Endothelial cell (in vitro differentiated cells): ENCODE data around the gene TMEM132D. TPM values are rescaled to one million over a fixed set of nuclear protein-coding genes. Genes with fewer than 3 reads are reported as not detected.

Source experiments
- DNase-seq: peaks from one replicate; pipeline ENCODE4 v3.0.0; 2021; ENCODE audit warnings: low spot score
- H3K27ac Mint-ChIP-seq: one replicate; pipeline ENCODE4 v1.8.0; 2021; ENCODE audit warnings: mixed read lengths, inconsistent platforms; ENCODE audit not compliant: unreplicated experiment
- H3K27me3 Mint-ChIP-seq: one replicate; pipeline ENCODE4 v1.8.0; 2021; ENCODE audit warnings: mild to moderate bottlenecking, moderate library complexity, mixed read lengths, inconsistent platforms; ENCODE audit not compliant: unreplicated experiment
- H3K36me3 Mint-ChIP-seq: one replicate; pipeline ENCODE4 v1.8.0; 2021; ENCODE audit warnings: mild to moderate bottlenecking, low read depth, mixed read lengths, inconsistent platforms; ENCODE audit not compliant: unreplicated experiment
- H3K4me1 Mint-ChIP-seq: one replicate; pipeline ENCODE4 v1.8.0; 2021; ENCODE audit warnings: mild to moderate bottlenecking, mixed read lengths, inconsistent platforms; ENCODE audit not compliant: unreplicated experiment
- H3K4me3 Mint-ChIP-seq: one replicate; pipeline ENCODE4 v1.8.0; 2021; ENCODE audit warnings: mild to moderate bottlenecking, mixed read lengths, inconsistent platforms; ENCODE audit not compliant: unreplicated experiment
- H3K9me3 Mint-ChIP-seq: one replicate; pipeline ENCODE4 v1.8.0; 2021; ENCODE audit warnings: mixed read lengths, inconsistent platforms; ENCODE audit not compliant: unreplicated experiment
- CTCF ChIP-seq: fragments of 200-600 bp; sonication (generic); IDR thresholded peaks from one replicate; pipeline ENCODE4 v1.5.0; 2021; ENCODE audit warnings: antibody characterized with exemption; ENCODE audit not compliant: unreplicated experiment
- total RNA-seq: library from RNA; stranded (reverse); fragmentation: NEBNext Ultra II Directional; extraction: Animal tissue kit (Norgen Biotek cat#: 25700); gene quantifications from one replicate; pipeline ENCODE4 v1.2.1, GENCODE V29; 2021; ENCODE audit not compliant: unreplicated experiment

The TMEM132D gene
- total RNA-seq, 1 donor from 2014 or later, result not detected

DNA sequence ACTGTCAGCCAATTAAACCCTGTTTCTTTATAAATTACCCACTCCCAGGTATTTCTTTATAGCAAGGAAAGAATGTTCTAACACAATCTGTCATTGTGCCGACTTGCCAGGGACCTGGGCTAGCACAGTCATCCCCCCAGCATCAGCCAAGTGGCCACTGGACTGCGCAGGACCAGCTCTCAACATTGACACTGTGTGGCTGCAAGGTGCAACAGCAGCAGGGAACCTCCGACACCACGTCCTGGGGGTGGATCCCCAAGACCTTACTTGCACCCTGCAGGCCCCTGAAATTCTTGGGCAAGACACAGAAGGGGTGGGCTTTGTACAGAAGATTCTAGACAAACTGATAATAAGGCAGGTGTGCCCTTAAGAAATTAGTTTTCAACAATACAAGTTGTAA, 741.0 kb downstream of the TMEM132D start:
- Mint-ChIP-seq H3K36me3 (peaks cover 8% of the 10 kb centered on the region), H3K4me1 (no peaks in the 10 kb centered on the region), H3K27me3 (peaks cover 3% of the 10 kb centered on the region), H3K4me3 (no peak overlapping the region), H3K9me3 (peaks cover 57% of the 10 kb centered on the region), H3K27ac (no peak overlapping the region)
- no peak for TF ChIP-seq CTCF
- no peak for DNase-seq

DNA sequence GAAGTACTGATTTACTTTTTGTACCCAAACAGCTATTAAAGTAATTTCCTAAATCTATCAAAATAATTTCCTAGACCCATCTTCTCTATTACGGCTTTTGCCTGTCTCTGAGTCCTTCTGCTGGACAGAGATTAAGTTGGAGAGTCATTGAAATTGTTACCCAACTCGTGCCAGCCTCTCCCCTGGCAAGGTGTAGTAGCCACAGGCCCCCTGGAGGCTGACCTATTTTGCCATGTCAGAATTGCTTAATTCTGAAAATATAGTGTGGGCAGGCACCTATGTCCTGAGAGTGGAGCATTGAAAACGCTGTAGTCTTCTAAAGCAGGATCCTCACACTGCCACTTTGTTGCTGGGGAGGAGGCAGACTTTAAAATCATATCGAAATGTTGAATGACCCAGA, 742.3 kb downstream of the TMEM132D start:
- H3K27ac Mint-ChIP-seq, result no peak overlapping the region
- TF ChIP-seq CTCF, result no peak
- H3K4me1 Mint-ChIP-seq, result no peaks in the 10 kb centered on the region
- DNase-seq, result no peak
- H3K9me3 Mint-ChIP-seq, result peaks cover 58% of the 10 kb centered on the region
- no peak overlapping the region for H3K4me3 Mint-ChIP-seq
- H3K36me3 Mint-ChIP-seq, result peaks cover 8% of the 10 kb centered on the region
- H3K27me3 Mint-ChIP-seq, result peaks cover 3% of the 10 kb centered on the region

GRCh38 chr12:129160282-129160681, 743.5 kb downstream of the TMEM132D start:
- peaks cover 8% of the 10 kb centered on the region for H3K36me3 Mint-ChIP-seq
- no peak overlapping the region for H3K27ac Mint-ChIP-seq
- H3K4me1 Mint-ChIP-seq, result no peaks in the 10 kb centered on the region
- peaks cover 53% of the 10 kb centered on the region for H3K9me3 Mint-ChIP-seq
- no peak for TF ChIP-seq CTCF
- DNase-seq, result no peak
- H3K27me3 Mint-ChIP-seq, result peaks cover 3% of the 10 kb centered on the region
- no peak overlapping the region for H3K4me3 Mint-ChIP-seq

- no peak for TF ChIP-seq CTCF
- no peak overlapping the region for H3K4me3 Mint-ChIP-seq
- peaks cover 4% of the 10 kb centered on the region for H3K36me3 Mint-ChIP-seq
- H3K27ac Mint-ChIP-seq, result no peak overlapping the region
- H3K9me3 Mint-ChIP-seq, result peaks cover 43% of the 10 kb centered on the region
- H3K4me1 Mint-ChIP-seq, result no peaks in the 10 kb centered on the region
- peaks cover 3% of the 10 kb centered on the region for H3K27me3 Mint-ChIP-seq
- no peak for DNase-seq
Measured at GRCh38 chr12:129152351-129153104, 751.3 kb downstream of the TMEM132D start.

DNA sequence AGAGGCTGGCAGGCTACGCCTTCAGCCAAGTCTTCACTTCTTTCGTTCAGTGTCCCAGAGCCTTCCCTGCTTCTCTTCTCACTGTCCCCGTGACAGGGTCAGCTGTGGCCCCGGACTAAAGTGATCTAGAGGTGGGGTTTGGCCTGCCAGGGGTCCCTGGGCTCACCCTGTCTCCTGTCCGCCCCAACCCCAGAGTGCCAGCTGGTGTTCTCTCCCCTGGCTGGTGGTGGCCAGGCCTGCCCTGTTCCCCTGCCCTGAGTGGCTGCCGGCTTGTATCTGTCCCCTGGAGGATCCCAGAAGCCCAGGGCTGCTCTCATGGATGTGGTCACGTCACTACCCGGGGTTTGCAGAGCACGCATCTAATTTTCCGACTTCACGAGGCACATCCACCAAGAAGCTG, 753.1 kb downstream of the TMEM132D start:
- no peak overlapping the region for H3K27ac Mint-ChIP-seq
- peaks cover 52% of the 10 kb centered on the region for H3K9me3 Mint-ChIP-seq
- H3K27me3 Mint-ChIP-seq, result peaks cover 5% of the 10 kb centered on the region
- no peak for DNase-seq
- H3K4me3 Mint-ChIP-seq, result no peak overlapping the region
- peaks cover 4% of the 10 kb centered on the region for H3K36me3 Mint-ChIP-seq
- no peak for TF ChIP-seq CTCF
- H3K4me1 Mint-ChIP-seq, result no peaks in the 10 kb centered on the region
